Astrocyte (in vitro differentiated cells and primary cell): ENCODE measurements around the gene PPP2R2B. TPM values are rescaled to one million over a fixed set of nuclear protein-coding genes. Genes with fewer than 3 reads are reported as not detected.

Source experiments
- DNase-seq: peaks from one replicate; pipeline ENCODE4 v3.0.0-alpha.2; 2010; ENCODE audit warnings: low read depth
- FAIRE-seq: peaks from 2 replicates; lab custom pipeline; 2011; peaks lifted over from hg19 to GRCh38; lab: Jason Lieb, UNC
- H2AFZ ChIP-seq: 2 replicates; pipeline ENCODE4 v1.6.0; 2012; ENCODE audit warnings: low read depth, low read length, inconsistent platforms
- H3K27ac ChIP-seq: 2 replicates; pipeline ENCODE4 v1.5.1; 2011; ENCODE audit warnings: low read depth, low read length, inconsistent platforms
- H3K27me3 ChIP-seq: 2 replicates; pipeline ENCODE4 v1.6.0; 2011; ENCODE audit warnings: low read length, inconsistent platforms; ENCODE audit not compliant: insufficient read depth
- H3K36me3 ChIP-seq: 2 replicates; pipeline ENCODE4 v1.5.1; 2011; ENCODE audit warnings: low read length, inconsistent platforms; ENCODE audit not compliant: insufficient read depth
- H3K4me1 ChIP-seq: 2 replicates; pipeline ENCODE4 v1.5.1; 2011; ENCODE audit warnings: low read length, inconsistent platforms; ENCODE audit not compliant: insufficient read depth
- H3K4me2 ChIP-seq: 2 replicates; pipeline ENCODE4 v1.6.0; 2012; ENCODE audit warnings: low read length, inconsistent platforms
- H3K4me3 ChIP-seq: 2 replicates; pipeline ENCODE4 v1.5.1; 2011; ENCODE audit warnings: low read depth, mild to moderate bottlenecking, low read length, inconsistent platforms; ENCODE audit not compliant: insufficient read depth
- H3K79me2 ChIP-seq: 2 replicates; pipeline ENCODE4 v1.6.0; 2012; ENCODE audit warnings: mild to moderate bottlenecking, low read length, inconsistent platforms; ENCODE audit not compliant: insufficient read depth
- H3K9ac ChIP-seq: 2 replicates; pipeline ENCODE4 v1.6.0; 2012; ENCODE audit warnings: mild to moderate bottlenecking, low read length, inconsistent platforms
- H3K9me3 ChIP-seq: 2 replicates; pipeline ENCODE4 v1.5.1; 2012; ENCODE audit warnings: low read depth, mild to moderate bottlenecking, low read length, inconsistent platforms; ENCODE audit not compliant: insufficient read depth
- H4K20me1 ChIP-seq: 2 replicates; pipeline ENCODE4 v1.6.0; 2012; ENCODE audit warnings: low read length, inconsistent platforms; ENCODE audit not compliant: insufficient read depth
- H3K27ac Mint-ChIP-seq: one replicate; pipeline ENCODE4 v1.8.0; 2021; ENCODE audit warnings: mild to moderate bottlenecking, mixed read lengths; ENCODE audit not compliant: unreplicated experiment
- H3K27me3 Mint-ChIP-seq: one replicate; pipeline ENCODE4 v1.8.0; 2021; ENCODE audit warnings: low read depth, mixed read lengths; ENCODE audit not compliant: unreplicated experiment
- H3K36me3 Mint-ChIP-seq: one replicate; pipeline ENCODE4 v1.8.0; 2021; ENCODE audit warnings: low read depth, mixed read lengths; ENCODE audit not compliant: unreplicated experiment
- H3K4me1 Mint-ChIP-seq: one replicate; pipeline ENCODE4 v1.8.0; 2021; ENCODE audit warnings: low read depth, mixed read lengths; ENCODE audit not compliant: unreplicated experiment
- H3K4me3 Mint-ChIP-seq: one replicate; pipeline ENCODE4 v1.8.0; 2021; ENCODE audit warnings: mild to moderate bottlenecking, moderate library complexity, mixed read lengths; ENCODE audit not compliant: unreplicated experiment
- H3K9me3 Mint-ChIP-seq: one replicate; pipeline ENCODE4 v1.8.0; 2021; ENCODE audit warnings: mild to moderate bottlenecking, mixed read lengths; ENCODE audit not compliant: unreplicated experiment
- EZH2 ChIP-seq: IDR thresholded peaks from 2 replicates; pipeline ENCODE4 v1.6.1; 2012; ENCODE audit warnings: mild to moderate bottlenecking, low read length, inconsistent platforms; ENCODE audit not compliant: insufficient read depth
- total RNA-seq: library from RNA; stranded (reverse); gene quantifications from 2 replicates; pipeline ENCODE4 v1.2.1, GENCODE V29; 2021
- TF ChIP-seq, protein P1 (sequence below): IDR thresholded peaks from 2 replicates; pipeline ENCODE4 v1.5.1; 2011; ENCODE audit warnings: low read depth, mild to moderate bottlenecking, inconsistent platforms, low read length, moderate library complexity; ENCODE audit not compliant: insufficient read depth

Gene PPP2R2B
- total RNA-seq, 1 donor from 2014 or later: 5.2 TPM

DNA sequence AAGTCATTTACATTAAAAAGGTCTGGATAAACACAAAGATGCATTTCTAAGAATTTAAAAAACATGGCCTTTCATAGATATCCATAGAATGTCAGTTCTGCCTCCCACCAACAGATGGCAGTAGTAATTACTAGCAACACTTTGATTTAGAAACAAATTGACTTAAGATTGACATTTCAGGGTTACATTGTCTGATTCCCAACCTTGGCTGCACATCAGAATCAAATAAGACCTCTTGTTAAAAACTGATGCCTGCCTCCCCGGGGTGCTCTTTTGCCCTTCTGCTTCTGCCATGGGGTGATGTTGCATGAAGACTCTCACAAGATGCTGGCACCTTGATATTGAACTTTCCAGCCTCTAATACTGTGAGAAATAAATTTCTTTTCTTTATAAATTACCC, 216.3 kb downstream of the PPP2R2B start:
- H3K9me3 ChIP-seq: no peaks in the 10 kb centered on the region
- H3K27me3 ChIP-seq: no peaks in the 10 kb centered on the region
- no peaks in the 10 kb centered on the region for H3K36me3 ChIP-seq
- H3K9ac ChIP-seq: no peak overlapping the region
- no peaks in the 10 kb centered on the region for H3K4me1 Mint-ChIP-seq
- H3K79me2 ChIP-seq: no peaks in the 10 kb centered on the region
- H2AFZ ChIP-seq: no peak overlapping the region
- no peak overlapping the region for H3K4me3 Mint-ChIP-seq
- H3K4me2 ChIP-seq: no peak overlapping the region
- H3K27ac Mint-ChIP-seq: no peak overlapping the region
- no peaks in the 10 kb centered on the region for H3K9me3 Mint-ChIP-seq
- H4K20me1 ChIP-seq: no peaks in the 10 kb centered on the region
- H3K27ac ChIP-seq: no peak overlapping the region
- TF ChIP-seq, protein P1, sequence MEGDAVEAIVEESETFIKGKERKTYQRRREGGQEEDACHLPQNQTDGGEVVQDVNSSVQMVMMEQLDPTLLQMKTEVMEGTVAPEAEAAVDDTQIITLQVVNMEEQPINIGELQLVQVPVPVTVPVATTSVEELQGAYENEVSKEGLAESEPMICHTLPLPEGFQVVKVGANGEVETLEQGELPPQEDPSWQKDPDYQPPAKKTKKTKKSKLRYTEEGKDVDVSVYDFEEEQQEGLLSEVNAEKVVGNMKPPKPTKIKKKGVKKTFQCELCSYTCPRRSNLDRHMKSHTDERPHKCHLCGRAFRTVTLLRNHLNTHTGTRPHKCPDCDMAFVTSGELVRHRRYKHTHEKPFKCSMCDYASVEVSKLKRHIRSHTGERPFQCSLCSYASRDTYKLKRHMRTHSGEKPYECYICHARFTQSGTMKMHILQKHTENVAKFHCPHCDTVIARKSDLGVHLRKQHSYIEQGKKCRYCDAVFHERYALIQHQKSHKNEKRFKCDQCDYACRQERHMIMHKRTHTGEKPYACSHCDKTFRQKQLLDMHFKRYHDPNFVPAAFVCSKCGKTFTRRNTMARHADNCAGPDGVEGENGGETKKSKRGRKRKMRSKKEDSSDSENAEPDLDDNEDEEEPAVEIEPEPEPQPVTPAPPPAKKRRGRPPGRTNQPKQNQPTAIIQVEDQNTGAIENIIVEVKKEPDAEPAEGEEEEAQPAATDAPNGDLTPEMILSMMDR: peak; percentile 74
- TF ChIP-seq EZH2: no peak
- no peaks in the 10 kb centered on the region for H3K36me3 Mint-ChIP-seq
- H3K27me3 Mint-ChIP-seq: no peaks in the 10 kb centered on the region
- no peaks in the 10 kb centered on the region for H3K4me1 ChIP-seq
- no peak for FAIRE-seq
- no peak overlapping the region for H3K4me3 ChIP-seq
- DNase-seq: no peak

DNA sequence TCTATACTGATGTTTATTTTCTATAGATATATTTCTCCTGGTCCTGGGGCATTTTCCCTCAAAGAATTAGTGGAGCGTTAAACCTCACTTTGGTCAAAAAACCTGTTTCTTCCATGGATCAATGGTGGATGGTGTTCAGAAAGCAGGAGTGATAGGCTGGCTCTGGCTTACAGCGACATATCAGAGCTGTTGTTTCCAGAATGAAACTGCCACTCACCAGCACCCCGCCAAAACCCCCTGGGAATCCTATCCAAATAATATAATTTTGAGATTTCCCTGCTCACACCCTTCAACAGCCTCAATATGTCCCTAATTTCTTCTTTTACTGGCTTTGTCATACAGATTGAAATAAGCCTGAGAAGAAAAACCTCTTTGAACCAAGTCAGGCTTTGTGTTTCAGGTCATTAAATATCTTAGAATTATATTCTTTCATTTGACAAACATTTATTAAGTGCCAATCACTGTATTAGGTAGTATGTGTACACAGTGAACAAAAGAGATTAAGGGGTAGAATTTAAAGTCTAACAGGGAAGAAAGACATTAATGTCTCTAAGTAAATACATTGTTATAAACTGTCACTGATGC, 218.1 kb downstream of the PPP2R2B start:
- Histone ChIP-seq H3K4me1 (no peaks in the 10 kb centered on the region), H3K79me2 (no peaks in the 10 kb centered on the region), H3K36me3 (no peaks in the 10 kb centered on the region), H3K9me3 (peaks cover 2% of the 10 kb centered on the region), H3K4me3 (no peak overlapping the region), H3K9ac (no peak overlapping the region), H4K20me1 (no peaks in the 10 kb centered on the region), H3K4me2 (no peak overlapping the region), H3K27ac (no peak overlapping the region), H3K27me3 (no peaks in the 10 kb centered on the region), H2AFZ (no peak overlapping the region)
- Mint-ChIP-seq H3K36me3 (peaks cover 2% of the 10 kb centered on the region), H3K4me1 (no peaks in the 10 kb centered on the region), H3K9me3 (no peaks in the 10 kb centered on the region), H3K4me3 (no peak overlapping the region), H3K27ac (no peak overlapping the region), H3K27me3 (no peaks in the 10 kb centered on the region)
- FAIRE-seq: no peak
- TF ChIP-seq, protein P1: no peak
- TF ChIP-seq EZH2: no peak
- no peak for DNase-seq

DNA sequence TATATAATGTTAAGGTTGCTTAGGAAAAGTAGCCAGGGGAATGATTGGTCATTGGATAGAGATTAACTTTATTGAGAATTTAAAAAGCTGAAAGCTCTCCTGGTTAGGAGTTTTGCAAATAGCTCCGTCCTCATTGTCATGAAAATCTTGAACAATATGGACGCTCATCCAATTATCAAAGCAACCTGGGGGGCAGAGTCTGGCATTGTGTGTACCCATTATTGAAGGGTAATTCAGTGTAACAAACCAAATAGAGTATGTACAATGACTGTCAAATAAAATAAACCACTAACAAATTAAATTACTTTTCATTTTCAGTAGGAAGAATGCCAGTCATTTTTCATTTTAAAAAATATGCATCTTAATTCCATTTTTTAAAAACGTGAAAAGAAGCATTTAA, 218.6 kb downstream of the PPP2R2B start:
- TF ChIP-seq EZH2: no peak
- TF ChIP-seq, protein P1: no peak
- Mint-ChIP-seq H3K9me3 (no peaks in the 10 kb centered on the region), H3K27ac (no peak overlapping the region), H3K4me3 (no peak overlapping the region), H3K36me3 (peaks cover 2% of the 10 kb centered on the region), H3K4me1 (no peaks in the 10 kb centered on the region), H3K27me3 (no peaks in the 10 kb centered on the region)
- no peak overlapping the region for H3K4me3 ChIP-seq
- no peaks in the 10 kb centered on the region for H3K79me2 ChIP-seq
- H4K20me1 ChIP-seq: no peaks in the 10 kb centered on the region
- H3K36me3 ChIP-seq: no peaks in the 10 kb centered on the region
- DNase-seq (no peak), FAIRE-seq (no peak)
- no peak overlapping the region for H3K27ac ChIP-seq
- H3K4me1 ChIP-seq: no peaks in the 10 kb centered on the region
- no peak overlapping the region for H3K4me2 ChIP-seq
- H3K27me3 ChIP-seq: no peaks in the 10 kb centered on the region
- H3K9ac ChIP-seq: no peak overlapping the region
- no peak overlapping the region for H2AFZ ChIP-seq
- peaks cover 2% of the 10 kb centered on the region for H3K9me3 ChIP-seq
